NCI-H1930 (cell line): ENCODE data around the gene PAPPA2.

ENCODE experiments used
- DNase-seq, 2 experiments: peaks; one replicate each; lab custom pipeline; 2025; lab: John Stamatoyannopoulos, UW

The PAPPA2 gene

DNA sequence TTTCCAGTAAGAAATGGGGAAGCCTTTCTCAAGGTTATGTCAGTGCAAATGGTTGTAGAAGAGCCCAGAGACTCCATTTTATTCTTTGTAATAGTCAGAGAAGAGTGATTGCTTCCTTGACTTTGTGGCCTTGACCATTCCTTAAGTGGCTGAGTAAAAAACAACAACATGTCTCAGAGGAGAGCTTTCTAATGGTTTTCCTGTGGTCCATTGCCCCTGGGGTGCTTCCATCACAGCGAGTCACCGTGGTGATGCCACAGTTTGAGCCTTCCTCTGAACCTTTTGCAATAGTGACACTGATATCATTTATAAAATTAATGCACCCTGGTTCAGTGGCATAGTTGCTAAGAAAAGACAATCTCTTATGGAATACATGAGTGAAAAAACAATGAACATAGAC is 38.6 kb downstream of the PAPPA2 start:
- DNase-seq: no peak

DNA sequence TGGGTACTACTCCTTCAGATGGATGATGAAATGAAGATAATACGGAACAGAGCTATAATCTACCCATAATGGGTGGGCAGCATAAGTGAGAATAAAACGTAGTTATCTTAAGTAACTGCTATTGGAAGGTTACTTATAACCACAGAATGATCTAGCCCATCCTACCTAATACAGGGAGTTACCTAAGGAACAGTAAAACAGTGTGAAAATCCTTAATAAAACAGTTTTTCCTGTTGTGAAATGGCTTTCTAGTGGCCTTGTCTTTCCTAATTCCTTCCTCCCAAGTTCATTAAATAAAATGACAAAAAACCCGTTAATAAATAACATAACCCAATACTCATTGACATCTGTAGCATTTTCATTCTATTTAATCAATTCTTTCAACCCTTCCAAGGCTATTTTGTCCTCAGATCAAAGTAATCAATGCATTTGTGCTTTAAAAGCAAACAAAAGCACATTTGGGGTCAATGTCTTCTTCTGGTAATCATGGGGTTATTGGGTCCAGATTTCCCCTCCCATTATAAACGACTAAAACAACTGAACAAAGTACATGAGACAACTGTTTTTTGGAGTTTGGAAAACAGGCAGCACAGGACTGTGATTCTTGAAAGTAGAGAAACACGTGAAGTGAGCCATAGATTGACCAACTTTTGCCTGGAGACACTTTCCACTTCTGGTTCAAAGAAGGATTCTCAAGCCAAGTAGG is 42.0 kb downstream of the PAPPA2 start:
- DNase-seq: no peak

GRCh38 chr1:176512966-176513365 is 50.0 kb downstream of the PAPPA2 start:
- DNase-seq: no peak

- no peak for DNase-seq
Measured at GRCh38 chr1:176515310-176515709, 52.3 kb downstream of the PAPPA2 start.

GRCh38 chr1:176517484-176517883 is 54.5 kb downstream of the PAPPA2 start:
- DNase-seq: no peak

DNA sequence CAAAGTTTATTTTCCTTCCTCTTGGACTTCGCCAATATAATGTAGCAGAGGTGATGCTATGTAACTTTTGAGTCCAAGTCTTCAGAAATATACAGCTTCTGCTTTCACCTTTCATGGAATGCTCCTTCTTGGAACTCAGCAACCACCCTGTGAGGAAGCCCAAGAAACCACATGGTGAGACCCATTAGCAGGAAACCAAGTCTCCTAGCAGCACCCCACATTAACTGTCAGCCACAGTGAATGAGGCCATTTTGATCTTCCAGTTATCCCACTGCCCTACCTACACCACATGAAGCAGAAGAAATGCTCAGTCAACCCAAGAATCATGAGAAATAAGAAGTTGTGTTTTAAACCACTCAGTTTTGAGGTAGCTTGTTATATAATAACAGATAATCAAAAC is 58.2 kb downstream of the PAPPA2 start:
- DNase-seq: no peak

- DNase-seq: no peak
Measured at GRCh38 chr1:176522310-176522845, 59.4 kb downstream of the PAPPA2 start.

DNA sequence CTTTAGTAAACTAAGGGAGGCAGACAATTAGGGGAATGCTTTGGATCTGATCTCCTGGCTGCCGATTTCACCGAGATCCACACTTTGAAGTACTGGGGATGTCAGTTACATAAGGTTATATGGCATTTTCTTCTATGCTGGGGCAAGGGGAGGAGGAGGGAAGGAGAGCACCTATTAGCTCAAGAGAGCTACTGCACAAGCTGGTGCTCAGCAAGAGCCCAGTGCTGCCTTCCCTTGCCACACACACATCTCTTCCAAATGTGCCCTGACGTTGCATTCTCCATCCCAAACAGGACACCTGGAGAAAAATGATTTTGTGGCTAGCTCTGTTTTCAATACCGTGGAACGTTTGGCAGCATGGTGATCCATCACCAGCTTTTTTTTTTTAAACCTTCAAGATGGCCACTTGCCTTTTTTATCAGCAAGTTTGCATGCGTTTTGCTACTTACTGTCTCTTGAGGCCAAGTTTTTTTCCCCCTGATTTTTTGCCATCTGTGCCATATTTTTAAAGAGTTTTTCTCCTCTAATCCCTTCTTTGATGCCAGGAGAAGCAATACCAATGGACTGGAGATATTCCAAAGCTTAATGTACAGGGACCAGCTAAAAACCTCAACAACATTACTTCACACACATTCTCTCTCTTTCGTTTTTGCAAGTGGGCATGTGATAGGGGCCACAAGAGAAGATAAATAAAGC is 66.6 kb downstream of the PAPPA2 start:
- no peak for DNase-seq

DNA sequence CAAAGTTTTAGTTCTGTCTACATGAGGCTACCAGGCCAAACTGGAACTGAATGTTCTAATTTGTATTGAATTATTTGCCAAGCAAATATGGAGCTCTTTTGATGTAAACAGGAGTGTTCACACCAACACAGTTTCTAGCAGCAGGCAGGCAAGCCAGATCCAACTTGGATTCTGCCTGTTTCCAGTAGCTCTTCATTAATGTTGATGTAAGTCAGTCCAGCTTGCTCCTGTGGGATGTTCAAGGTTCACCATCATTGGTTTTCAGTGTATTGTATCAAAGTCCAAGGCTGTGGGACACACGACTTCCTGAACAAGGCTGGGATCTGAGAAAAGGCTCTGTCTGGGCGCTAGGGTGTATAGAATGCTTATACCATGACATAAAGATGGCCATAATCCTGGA is 68.1 kb downstream of the PAPPA2 start:
- no peak for DNase-seq

DNA sequence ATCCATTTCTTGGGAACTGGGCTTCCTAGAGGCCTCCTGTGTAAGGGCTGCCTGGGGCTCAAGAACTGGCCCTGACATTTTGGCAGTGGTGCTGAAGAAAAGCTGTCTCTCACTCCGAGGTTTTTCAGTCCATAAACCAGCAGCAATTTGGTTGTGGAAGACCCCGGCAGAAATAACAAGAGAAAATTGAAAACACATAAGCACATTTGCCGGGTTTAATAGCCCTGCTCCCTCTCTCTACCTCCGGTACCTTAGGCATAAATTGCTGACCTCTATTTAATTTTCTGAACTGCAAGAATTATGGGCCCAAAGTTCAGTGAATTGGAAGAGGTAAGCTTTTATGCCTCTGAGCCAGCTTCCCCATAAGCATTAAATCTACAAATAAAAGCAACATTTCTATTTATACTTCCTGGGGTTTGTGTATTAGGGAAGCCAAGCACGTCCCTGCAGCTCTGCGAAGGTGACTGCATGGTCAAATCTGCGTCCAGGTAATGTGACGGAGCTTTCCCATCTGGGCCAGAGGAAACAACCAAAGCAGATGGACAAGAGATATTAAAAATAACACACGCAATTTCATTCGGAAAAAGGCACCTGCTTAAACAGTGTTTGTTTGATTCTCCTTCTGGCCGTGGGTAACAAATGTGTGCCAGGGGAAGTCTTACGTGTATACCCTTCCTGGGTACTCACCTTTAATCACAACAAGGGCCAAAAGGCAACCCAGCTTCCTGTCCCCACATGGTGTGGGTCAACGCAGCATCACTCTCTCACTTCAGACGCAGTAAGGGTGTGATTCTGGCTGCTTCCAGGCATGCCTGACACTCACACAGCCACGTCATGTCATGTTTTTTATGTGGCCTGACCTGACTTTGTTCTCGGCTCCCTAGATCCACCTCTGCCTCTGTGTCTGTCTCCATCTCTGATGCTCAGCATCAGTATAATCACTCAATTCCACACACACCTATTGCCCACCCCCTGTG is 69.2 kb downstream of the PAPPA2 start:
- no peak for DNase-seq

- DNase-seq: no peak
Measured at GRCh38 chr1:176533020-176533419, 70.0 kb downstream of the PAPPA2 start.

DNA sequence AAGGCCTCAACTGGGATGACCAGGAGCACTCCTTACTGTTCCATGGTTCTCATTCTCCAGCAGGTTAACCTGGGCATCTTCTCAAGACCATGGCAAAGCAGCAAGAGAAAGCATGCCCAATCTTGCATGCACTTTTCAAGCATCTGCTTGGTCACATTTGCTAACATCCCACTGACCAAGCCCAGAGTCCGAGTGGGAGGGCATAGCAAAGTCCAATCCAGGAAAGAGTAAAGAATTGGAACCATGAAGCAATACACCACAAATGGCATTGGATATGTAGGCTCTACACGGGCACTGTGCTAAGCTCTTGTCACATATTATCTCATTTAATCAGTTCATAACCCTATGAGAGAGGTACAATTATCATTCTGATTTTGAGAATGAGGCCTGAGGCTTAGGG is 73.6 kb downstream of the PAPPA2 start:
- DNase-seq: no peak

DNA sequence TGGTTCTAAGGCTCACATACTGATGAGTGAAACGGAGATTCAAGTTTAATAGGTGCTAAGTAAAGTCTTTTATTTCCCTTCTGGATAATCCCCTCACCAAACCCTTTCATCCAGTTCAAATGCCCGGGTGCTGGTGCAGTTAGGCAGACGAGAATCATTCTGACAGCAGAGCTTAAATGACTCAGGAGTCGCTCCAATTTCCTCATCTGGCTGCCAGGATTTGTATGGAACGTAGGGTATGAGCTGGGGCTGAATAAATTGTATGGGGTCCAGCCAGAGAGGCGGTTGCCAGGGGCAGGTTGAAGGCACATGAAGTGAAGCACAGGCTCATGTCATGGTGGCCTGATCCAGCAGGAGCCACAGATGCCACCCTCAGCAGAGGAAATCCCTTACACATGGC is 76.0 kb downstream of the PAPPA2 start:
- no peak for DNase-seq

GRCh38 chr1:176540428-176540827 is 77.5 kb downstream of the PAPPA2 start:
- no peak for DNase-seq

DNA sequence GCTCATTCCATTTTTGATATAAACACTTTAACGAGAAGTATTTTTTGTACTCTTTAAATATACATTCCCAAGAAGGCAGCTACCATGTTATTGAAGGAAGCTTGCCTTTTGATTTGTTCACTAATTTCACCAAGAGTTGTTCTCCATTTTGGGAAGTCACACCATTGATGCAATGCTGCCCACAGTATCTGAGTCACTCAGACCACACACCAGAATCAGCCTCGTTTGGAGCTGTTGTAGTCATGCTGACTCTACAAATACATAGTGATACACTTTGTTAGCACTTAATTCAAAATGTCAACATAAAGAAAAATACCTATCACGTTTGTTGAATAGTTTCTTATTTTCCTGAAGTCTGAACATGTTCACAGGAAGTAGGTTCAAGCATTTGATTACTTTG is 78.7 kb downstream of the PAPPA2 start:
- DNase-seq: no peak

DNA sequence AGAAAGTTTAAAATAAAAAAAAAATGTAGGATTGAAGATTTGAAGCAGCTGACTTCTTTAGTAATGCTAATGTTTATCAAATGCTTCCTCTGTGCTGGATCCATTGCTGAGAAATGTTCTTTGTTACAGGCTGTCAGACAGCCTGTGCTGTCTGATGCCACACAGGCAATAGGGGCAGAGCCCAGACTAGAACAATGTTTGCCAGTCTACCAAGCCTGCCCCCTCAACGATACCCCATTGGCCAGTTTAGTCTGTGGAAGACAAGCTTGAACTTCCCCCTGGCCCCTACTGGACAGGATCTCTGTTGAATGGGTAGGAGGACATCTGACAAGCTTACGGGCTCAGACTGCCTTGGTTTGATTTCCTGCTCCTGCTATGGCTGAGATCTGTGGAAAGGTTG is 79.4 kb downstream of the PAPPA2 start:
- DNase-seq: no peak

DNA sequence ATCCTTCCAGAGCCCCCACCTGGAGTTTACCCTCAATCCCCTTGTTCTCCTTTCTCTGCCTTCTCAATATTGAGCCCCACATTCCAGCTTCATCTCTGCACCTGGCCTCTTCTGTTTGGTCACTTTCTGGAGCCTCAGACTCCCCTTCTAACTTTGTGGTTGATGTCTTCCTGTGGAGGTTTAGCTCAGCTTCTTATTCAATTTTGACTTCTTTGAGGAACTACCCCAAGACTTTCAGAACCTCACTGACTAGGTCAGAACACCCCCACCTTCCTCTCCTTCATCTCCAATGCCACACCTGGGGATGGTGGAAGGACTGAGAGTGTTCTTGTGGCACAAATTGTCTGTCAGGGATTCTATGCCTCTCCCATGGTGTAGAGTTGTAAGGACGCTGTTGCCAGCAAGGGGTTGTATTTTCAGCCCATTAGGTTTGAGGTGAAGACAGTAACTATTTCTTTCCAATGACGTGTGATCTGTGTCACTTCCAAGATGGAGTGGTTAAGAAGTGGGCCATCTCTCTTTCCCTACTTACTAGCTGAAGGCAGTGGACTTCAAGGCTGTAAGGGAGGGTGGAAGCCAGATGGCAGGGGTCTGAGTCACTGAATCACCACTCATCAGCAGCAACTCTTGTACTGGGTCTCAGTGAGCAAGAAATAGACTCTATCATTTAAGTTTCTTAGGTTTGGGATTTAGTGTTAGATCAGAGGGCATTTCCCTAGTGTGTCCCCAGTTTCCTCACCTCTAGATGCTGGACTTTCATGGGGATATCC is 80.6 kb downstream of the PAPPA2 start:
- no peak for DNase-seq

DNA sequence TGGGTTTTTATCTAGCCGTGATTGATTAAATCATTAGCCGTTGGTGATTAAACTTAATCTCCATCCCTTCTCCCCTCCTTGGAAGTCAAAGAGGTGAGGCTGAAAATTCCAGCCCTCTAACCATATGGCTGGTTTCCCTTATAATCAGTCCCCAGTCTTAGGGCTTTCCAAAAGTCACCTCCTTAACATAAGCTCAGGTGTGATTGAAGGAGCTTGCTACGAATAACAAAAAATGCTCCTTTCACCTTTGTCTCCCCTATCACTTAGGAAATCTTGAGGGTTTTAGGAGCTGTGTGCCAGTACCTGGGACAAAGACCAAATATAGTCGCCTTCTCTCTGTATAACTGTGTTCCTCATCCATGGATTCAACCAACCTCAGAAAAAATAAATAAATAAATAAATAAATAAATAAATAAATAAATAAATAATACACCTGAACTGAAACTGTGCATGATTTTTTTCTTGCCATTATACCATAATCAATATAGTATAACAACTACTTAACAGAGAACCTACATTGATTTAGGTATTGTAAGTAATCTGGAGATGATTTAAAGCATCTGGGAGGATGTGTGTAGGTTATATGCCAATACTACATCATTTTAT is 82.2 kb downstream of the PAPPA2 start:
- DNase-seq: no peak

DNA sequence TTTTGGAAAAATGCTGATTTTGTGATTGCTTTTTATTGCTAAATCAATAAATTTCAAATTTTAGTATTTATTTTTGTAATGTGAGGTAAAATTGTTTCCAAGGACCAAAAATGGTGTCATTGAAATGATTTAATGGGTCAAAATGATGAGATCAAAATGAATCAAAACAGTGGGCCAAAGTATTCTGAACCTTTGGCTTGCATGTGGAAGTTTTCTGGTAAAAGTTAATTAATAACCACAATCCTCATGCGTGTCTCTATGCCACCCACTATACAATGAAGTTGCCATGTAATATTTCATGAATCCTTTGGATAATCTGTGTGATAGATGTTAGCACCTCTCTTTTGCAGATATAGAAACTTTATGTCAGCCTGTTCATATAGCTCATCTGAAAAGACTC is 83.8 kb downstream of the PAPPA2 start:
- no peak for DNase-seq

- no peak for DNase-seq
Measured at GRCh38 chr1:176551146-176551545, 88.2 kb downstream of the PAPPA2 start.
